Midbrain (tissue), 1 donor: ENCODE data around the gene SLC25A43.
"Not testable (repeated sequence)": the region's sequence is repeated elsewhere in the genome, so short reads cannot be mapped to it uniquely, and the experiment has no call there.

Experiments used
- DNase-seq: peaks from one replicate; lab custom pipeline; 2025; lab: John Stamatoyannopoulos, UW

Gene SLC25A43

DNA sequence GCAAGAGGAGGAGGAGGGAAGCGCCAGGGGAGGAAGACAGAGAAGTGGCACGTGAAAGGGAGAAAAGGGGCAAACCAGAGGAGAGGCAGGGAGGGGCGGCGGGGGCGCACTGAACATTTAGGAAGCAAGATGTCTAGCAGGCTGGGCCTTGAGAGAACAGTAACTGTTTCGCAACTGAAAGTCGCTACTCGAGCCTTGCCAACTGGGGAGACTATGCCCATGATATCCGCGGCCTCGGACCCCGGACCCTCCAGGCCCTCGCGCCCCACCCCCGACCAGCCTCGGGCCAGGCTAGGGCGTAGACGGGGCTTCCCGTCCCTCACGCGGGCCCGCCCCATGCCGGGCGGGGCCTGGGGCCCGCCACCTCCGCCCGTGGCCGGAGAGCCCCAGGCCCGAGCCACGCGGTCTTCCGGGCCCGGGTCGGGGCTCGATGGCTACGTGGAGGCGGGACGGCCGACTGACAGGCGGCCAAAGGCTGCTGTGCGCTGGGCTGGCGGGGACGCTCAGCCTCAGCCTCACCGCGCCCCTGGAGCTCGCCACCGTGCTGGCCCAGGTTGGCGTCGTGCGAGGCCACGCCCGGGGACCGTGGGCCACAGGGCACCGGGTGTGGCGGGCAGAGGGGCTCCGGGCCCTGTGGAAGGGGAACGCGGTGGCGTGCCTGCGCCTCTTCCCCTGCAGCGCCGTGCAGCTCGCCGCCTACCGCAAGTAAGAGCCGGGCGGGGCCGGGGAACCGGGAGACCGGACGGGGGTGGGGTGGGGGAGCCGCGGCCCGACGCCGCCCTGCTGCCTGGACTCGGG lies at the start of gene SLC25A43:
Gene SLC25A43 (plus strand): TSS at position 363 of the 798 bp plus-strand sequence. CDS start 68 bp downstream, at position 431.
- no peak for DNase-seq

DNA sequence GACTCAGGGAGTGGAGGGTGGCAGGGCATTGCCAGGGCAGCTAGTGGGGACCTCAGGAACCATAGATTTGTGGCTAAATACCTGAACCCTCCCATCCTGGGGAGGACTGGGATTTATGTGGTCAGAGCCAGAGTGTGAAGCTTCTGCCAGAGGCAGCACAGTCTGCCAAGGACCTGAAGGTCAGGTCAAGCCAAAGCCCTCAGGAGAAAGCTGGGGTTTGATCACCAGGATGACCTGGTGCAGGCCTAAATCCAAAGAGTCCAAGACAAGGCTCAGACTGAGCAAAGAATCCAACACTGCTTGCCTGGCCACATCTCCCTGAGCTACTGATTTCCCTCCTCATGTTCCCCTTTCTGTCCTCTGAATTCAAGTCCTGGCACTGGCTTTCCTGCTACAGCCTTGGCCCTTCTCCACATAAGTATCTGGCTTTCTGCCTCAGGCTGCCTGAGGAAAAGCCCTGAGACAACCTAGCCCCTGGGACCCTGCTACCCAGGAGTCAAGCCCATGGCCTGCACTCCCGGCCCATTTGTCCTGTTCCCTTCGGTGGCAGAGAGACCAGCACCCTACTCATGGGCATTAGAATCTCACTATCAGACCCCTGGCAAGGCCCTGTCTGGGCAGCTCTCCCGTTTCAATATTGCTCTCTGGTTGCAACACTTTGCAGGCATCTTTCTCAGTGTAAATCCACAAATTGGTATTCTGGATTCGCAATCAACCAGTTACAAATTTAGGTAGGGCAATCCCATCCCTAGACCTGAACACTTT lies 39.3 kb upstream of the SLC25A43 start:
- DNase-seq = no peak

DNA sequence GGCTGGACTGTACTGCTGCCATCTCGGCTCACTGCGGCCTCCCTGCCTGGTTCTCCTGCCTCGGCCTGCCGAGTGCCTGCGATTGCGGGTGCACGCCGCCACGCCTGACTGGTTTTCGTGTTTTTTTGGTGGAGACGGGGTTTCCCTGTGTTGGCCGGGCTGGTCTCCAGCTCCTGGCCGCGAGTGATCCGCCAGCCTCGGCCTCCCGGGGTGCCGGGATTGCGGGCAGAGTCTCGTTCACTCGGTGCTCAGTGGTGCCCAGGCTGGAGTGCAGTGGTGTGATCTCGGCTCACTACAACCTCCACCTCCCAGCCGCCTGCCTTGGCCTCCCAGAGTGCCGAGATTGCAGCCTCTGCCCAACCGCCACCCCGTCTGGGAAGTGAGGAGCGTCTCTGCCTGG lies 37.7 kb upstream of the SLC25A43 start:
- not testable (repeated sequence) for DNase-seq

DNA sequence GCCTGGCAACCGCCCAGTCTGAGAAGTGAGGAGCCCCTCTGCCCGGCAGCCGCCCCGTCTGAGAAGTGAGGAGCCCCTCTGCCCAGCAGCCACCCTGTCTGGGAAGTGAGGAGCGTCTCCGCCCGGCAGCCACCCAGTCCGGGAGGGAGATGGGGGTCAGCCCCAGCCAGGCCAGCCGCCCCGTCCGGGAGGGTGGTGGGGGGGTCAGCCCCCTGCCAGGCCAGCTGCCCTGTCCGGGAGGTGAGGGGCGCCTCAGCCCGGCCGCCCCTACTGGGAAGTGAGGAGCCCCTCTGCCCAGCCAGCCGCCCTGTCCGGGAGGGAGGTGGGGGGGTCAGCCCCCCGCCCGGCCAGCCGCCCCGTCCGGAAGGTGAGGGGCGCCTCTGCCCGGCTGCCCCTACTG lies 37.1 kb upstream of the SLC25A43 start:
- not testable (repeated sequence) for DNase-seq

DNA sequence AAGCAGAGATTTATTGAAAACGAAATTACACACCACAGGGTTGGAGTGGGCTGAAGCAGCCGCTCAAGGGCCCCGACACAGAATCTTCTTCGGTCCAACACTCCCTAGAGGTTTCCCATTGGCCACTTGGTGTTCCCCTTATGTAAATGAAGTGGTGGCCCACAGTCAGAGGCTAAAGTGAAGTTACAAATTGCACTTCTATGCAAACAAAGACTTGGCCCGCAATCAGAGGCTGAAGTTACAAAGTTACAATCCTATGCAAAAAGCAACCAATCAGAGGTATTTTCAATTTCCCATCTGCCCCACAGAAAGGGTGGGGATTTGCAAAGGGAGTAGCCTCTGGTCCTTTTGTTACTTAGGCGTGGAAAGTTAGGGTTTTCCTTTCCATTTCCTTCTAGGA lies 35.7 kb upstream of the SLC25A43 start:
- no peak for DNase-seq

DNA sequence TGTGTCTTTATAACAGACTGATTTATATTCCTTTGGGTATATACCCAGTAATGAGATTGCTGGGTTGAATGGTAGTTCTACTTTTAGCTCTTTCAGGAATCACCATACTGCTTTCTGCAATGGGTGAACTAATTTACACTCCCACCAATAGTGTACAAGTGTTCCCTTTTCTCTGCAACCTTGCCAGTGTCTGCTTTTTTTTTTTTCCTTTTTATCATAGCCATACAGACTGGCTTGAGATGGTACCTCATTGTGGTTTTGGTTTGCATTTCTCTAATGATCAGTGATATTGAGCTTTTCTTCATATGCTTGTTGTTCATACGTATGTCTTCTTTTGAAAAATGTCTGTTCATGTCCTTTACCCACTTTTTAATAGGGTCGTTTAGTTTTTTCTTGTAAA lies 27.3 kb upstream of the SLC25A43 start:
- DNase-seq = not testable (repeated sequence)

DNA sequence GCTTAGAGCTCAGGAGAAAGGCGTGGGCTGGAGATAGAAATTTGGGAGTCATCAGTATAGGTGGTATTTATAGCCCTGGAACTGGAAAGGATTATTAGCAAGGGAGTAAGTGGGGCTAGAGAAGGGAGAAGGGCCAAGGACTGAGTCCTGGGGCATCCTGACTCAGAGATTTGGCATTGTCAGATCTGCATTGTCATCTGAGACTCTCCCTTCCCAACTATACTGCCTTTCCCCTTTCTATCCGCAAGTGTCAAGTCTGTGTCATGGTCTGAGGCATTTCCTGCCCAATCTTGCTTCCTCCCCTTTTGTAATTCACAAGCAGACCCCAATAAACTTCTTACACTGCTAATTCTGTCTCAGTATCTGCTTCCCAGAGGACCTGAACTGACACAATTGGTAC lies 24.4 kb upstream of the SLC25A43 start:
- no peak for DNase-seq

DNA sequence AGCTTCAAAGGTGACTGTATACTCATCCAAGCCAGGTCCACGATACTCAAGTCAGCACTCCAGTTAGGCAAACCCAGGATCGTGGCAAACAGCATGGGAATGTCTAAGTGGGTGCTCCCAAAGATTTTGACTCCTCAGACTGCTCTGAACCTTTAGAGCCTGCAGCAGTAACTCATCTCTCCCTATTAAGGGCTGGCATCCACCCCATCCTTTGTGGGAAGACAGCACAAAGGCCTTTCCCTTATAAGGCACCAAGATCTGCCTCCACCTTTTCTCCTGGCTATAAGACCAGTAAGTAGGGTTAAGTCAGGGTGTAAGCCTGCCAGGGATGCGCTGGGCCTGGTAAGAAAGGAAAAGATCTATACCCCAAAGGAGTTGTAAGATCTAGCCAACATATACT lies 23.6 kb upstream of the SLC25A43 start:
- DNase-seq = no peak

DNA sequence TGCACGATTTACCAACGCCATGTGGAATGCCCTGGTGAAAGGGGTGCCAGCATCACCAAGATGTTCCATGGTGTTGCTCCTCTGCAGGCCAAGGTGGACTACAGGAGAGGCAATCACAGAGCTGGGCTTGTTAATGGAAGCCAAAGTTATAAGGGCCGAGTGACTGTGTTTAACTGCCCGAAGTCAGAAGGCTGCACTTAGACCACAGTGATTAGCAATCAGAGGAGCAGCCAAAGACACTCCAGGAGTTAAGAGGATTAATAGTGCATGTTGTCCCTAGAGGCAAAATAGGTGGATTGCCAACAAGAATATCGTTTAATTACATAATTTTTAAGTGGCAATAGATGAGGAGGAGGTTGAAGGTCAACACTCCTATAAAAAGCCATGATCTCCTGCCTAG lies 22.8 kb upstream of the SLC25A43 start:
- DNase-seq = no peak

DNA sequence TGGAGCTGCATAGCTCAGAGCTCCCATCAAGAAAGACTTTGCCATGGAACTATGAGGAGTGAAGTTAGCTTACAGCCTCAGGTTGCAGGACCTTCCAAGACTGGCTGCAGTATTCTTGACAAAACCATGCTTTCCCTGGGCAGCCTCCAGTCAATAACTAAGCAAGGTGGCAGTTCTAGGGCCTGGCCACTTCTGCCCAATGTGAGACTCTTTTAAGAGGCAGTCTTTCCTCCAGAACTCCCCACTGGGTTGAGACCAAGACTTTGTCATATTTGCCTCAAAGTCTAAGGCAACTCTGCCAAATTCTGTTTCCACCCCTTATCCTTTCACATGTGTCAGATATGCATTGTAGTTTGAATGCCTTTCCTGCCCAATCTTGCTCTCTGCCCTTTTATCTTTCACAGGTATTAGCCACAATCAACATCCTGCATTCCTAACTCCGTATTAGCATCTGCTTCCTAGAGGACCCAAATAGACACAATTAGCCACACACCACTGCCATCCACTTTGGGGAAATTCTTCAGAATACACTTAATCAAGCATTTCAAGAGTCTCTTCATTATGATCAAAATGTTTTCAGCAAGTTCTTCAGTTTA lies 17.7 kb upstream of the SLC25A43 start:
- no peak for DNase-seq

DNA sequence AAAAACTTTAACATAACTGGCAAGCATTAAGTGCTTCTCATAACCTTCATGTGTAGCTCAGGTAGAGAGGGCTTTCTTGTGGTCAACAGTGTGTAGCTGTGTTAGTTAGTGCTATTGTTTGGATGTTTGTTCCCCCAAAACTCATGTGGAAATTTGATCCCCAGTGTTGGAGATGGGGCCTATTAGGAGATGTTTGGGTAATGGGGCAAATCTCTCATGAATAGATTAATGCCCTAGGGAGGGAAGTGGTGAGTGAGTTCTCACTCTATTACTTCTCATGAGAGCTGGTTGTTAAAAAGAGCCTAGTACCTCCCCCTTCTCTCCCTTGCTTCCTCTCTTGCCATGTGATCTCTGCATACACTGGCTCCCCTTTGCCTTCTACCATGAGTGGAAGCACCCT lies 16.5 kb upstream of the SLC25A43 start:
- DNase-seq = no peak

DNA sequence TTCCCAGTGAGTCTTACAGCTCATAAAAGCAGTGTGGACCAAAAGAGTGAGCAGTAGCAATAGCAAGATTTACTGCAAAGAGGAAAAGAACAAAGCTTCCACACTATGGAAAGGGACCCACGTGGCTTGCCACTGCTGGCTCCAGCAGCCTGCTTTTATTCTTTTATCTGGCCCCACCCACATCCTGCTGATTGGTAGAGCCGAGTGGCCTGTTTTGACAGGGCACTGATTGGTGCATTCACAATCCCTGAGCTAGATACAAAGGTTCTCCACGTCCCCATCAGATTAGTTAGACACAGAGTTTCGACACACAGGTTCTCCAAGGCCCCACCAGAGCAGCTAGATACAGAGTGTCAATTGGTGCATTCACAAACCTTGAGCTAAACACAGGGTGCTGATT lies 12.5 kb upstream of the SLC25A43 start:
- DNase-seq = not testable (repeated sequence)

DNA sequence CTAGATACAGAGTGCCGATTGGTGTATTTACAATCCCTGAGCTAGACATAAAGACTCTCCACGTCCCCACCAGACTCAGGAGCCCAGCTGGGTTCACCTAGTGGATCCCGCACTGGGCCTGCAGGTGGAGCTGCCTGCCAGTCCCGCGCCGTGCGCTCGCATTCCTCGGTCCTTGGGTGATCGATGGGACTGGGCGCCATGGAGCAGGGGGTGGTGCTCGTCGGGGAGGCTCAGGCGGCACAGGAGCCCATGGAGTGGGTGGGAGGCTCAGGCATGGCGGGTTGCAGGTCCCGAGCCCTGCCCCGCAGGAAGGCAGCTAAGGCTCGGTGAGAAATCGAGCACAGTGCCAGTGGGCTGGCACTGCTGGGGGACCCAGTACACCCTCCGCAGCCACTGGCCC lies 11.7 kb upstream of the SLC25A43 start:
- not testable (repeated sequence) for DNase-seq

DNA sequence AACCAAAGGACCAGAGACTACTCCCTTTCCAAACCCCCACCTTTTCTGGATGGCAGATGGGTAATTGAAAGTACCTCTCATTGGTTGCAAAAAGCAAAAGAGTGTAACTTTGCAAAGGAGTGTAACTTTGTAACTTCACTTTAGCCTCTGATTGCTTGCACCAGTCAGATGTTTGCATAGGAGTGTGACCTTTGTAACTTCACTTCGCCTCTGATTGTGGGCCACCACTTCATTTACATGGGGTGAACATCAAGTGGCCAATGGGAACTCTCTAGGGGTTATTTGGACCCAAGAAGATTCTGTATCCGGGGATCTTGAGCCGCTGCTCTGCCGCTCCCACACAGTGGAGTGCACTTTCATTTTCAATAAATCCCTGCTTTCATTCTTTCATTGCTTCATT lies 9.9 kb upstream of the SLC25A43 start:
- no peak for DNase-seq

DNA sequence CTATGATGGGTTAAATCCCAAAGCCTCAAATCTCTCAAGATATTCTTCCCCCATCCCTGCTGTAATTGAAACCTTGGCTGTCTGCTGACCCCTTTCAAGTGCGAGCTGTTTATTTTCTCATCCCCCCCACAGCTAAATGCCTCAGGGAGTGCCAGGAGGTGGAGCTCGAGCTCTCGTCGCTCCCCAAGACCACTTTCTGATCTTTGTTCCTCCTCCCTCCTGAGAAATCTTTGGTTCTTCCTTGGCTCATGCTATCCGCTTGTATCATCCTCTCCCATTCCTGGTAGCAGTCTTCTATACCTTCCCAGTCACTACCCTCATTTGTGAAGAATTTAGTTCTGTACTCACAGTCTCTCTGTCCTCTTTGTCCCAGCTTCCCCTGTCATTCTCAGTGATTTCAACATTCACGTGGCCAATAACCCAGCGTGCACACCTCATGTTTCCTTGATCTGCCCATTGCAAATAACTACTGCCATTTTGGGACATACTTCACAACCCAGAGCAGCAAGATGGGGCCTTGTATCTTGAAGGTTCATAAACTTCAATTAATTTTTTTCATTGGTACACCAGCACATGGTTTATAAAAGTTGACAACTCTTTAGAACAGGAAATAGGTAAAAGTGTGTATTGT lies 9.2 kb upstream of the SLC25A43 start:
- DNase-seq = no peak

DNA sequence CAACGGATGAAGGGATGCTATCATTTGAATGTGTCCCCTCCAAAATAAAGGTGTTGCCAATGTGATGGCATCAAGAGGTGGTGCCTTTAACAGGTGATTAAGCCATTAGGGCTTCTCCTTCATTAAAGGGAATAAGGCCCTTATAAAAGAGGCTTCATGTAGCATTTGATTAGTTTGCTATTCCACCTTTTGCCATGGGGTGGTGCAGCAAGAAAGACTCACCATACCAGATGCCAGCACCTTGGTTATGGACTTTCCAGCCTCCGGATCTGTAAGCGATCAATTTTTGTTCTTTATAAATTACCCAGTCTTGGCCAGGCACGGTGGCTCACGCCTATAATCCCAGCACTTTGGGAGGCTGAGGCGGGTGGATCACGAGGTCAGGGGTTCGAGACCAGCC lies 7.9 kb upstream of the SLC25A43 start:
- no peak for DNase-seq

DNA sequence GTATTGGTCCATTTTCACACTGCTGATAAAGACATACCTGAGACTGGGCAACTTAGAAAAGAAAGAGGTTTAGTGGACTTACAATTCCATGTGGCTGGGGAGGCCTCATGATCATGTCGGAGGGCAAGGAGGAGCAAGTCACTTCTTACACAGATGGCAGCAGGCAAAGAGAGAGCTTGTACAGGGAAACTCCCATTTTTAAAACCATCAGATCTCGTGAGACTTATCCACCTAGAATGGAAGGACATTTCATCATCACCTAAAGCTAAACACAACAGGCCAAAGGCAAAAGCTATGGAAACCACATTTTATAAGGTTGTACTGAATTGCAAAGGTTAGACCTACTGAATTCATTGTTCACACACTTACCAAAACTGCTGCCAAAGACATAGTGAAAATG lies 6.0 kb upstream of the SLC25A43 start:
- no peak for DNase-seq

DNA sequence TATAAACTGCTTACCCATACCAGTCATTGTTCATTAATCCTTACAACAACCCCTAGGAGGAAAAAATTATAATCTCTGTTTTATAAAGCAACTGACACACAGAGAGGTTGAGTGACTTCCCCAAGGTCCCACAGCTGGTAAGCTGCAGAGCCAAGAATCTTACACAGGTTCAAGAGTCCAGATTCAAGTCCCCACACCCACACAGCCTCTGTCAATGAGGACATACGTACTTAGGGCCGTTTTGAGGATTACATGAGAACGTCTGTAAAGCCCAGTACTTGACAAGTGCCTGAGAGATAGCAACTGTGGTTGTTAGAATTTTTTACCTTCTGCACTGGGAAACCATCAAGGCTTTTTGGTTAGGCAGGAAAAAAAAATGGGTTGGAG lies 556 bp upstream of the SLC25A43 start:
- DNase-seq = no peak

DNA sequence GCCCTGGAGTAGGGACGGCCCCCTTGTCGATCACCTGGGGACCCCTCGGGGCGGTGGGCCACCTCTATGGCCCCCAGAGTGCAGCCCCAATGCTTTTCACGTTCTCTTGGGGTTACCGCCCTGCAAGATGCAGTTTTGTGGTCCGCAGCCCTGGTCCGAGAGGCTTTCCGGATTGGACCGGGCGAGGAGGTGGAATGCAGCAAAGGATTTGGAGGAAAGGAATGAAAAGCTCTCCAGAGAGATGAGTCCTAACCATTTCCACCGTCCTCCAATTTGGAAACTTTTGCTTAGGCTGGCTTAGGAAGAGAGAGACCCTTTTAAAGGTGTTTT lies 601 bp downstream of the SLC25A43 start:
- no peak for DNase-seq

DNA sequence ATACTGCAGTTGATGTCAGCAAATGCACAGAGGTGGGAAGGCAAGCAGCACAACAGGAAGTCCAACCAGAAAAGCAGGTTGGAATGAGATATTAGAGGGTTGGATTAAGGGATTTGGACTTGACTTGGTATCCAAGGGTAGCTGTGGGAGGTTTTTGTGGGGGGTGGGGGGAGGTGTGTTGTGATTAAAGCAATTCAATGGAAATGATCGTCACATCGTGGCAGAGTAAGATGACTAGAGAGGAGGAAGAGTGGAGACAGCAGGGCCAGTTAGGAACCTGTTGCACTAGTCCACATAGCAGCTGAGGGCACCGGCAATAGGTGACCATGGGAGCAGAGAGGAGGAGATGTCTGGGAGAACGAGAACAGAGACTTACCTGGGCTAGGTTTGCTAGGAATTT lies 2.4 kb downstream of the SLC25A43 start:
- DNase-seq = no peak

DNA sequence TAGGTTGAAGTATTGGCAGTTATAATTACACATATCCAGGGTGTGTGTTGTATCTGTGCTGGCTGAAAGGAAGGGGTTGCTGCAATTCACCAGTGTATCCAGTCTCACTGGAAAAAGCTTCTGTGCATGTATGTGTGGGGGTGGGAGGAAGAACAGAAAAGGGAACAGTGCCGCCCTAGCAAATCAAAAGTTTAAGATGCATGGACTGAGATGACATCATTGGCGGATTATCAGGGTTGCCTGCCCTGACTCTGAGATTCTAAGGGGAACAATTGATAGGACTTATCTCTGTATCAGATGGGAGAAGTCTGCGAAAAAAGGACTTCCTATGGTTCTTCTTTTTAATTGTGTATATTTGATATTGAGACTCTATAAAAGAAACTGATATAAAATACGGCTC lies 3.5 kb downstream of the SLC25A43 start:
- DNase-seq = no peak

DNA sequence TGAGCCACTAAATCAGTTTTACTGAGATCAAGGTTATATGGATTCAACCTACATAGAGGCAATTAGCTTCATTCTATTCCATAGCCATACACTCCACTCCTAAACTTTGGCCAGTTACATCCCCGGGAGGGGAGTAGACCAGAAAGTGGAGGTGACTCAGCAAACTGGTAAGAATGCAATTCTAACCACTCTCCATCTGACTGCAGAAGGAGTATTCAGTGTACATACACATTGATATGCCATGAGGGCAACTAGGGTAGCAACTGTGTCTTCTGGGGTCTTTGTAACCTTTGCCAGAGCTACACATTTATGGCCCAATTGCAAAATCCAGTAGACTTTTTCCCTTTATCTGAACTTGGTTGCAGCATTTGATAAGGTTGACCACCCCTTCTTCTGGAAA lies 7.6 kb downstream of the SLC25A43 start:
- no peak for DNase-seq

DNA sequence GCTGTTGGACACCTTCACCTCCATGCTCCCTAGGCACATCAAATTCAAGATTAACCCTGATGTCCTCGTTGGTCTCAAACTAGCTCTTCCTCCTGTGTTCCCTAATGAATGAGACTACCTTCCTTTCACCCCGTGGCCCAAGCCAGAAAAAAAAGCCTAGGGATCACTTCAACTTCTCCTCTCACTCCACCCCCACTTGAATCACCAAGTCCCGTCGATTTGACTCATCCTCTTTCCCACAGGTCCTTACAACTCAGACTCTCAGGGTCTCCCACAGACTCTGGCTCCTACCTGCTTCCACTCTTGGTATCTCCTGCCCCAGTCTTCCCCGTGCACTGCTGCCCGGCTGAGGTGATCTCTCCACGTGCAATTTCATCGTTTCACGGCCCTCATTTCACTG lies 8.5 kb downstream of the SLC25A43 start:
- no peak for DNase-seq
